ENCODE data around the gene SP140. TPM values are rescaled to one million over a fixed set of nuclear protein-coding genes. Genes with fewer than 3 reads are reported as not detected.

The SP140 gene
- total RNA-seq, 1 donor from 2014 or later, result 4.6 TPM

DNA sequence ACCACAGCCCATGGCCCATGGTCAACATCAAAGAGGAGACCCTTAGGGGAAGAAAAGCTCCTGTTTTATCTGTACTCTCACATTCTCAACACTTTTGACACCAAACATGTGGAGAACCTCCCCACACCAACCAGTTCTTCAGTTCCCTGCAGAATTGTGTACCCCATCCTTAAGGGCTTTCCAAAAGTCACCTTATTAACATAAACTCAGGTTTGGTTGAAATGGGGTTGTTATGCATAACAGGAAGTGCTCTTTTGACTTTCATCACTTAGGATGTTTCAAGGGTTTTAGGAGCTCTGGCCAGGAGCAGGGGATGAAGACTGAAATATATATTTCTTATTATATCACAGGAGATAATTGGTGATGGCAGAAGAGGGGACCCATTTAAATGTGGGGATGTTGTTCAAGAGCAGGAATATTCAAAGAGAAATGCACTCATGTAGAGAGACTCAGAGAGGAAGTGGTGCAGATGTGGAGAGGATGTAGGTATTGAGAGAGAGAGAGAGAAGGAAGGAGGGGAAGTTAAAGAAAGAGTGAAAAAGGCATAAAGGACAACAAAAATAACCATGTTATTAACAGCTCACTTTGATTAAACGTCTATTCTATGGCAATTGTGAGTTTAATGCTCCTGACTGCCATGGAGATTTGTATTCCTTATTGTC is 136.6 kb downstream of the SP140 start:
- TF ChIP-seq, protein P1, sequence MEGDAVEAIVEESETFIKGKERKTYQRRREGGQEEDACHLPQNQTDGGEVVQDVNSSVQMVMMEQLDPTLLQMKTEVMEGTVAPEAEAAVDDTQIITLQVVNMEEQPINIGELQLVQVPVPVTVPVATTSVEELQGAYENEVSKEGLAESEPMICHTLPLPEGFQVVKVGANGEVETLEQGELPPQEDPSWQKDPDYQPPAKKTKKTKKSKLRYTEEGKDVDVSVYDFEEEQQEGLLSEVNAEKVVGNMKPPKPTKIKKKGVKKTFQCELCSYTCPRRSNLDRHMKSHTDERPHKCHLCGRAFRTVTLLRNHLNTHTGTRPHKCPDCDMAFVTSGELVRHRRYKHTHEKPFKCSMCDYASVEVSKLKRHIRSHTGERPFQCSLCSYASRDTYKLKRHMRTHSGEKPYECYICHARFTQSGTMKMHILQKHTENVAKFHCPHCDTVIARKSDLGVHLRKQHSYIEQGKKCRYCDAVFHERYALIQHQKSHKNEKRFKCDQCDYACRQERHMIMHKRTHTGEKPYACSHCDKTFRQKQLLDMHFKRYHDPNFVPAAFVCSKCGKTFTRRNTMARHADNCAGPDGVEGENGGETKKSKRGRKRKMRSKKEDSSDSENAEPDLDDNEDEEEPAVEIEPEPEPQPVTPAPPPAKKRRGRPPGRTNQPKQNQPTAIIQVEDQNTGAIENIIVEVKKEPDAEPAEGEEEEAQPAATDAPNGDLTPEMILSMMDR (conservative IDR thresholded peaks at IDR 0.05; ENCODE audit: low read depth, low read length), result no peak
- no peak overlapping the region for H3K4me3 ChIP-seq (ENCODE audit: low read depth, low read length)
- no peak for DNase-seq (ENCODE audit: low read depth)

Other genes starting within 250 kb of the SP140 start
- 1.0 and 1.1 TPM in 2 replicates for gene SLC16A14, start 156.8 kb upstream of the SP140 start, total RNA-seq
- 10.1 and 11.7 TPM in 2 replicates for gene SP110, start 5.8 kb upstream of the SP140 start, total RNA-seq
- gene SP140L, start 101.5 kb downstream of the SP140 start, total RNA-seq, result 2.7 and 8.4 TPM in 2 replicates
- 30.3 and 34.4 TPM in 2 replicates for gene SP100, start 190.5 kb downstream of the SP140 start, total RNA-seq

Measured in epithelial cell of proximal tubule (primary cell).